Neural cell (in vitro differentiated cells): ENCODE data around the gene KIAA1210. TPM values are rescaled to one million over a fixed set of nuclear protein-coding genes. Genes with fewer than 3 reads are reported as not detected.

Experiments
- H2AFZ ChIP-seq: fragments of 200-600, 300-800 bp; sonication (generic), shearing (Covaris generic); 2 replicates; pipeline ENCODE4 v1.6.0; 2014; ENCODE audit warnings: low read depth, mild to moderate bottlenecking, antibody characterized with exemption, low read length, moderate library complexity
- H3F3A ChIP-seq: fragments of 200-600 bp; shearing (Covaris generic); 2 replicates; pipeline ENCODE4 v1.6.1; 2016; ENCODE audit warnings: mild to moderate bottlenecking, moderate library complexity, mixed read lengths, antibody characterized with exemption, low read length; ENCODE audit not compliant: insufficient read depth, poor library complexity, severe bottlenecking
- H3K27ac ChIP-seq: fragments of 200-600, 300-800 bp; sonication (generic), shearing (Covaris generic); 2 replicates; pipeline ENCODE4 v1.5.1; 2014; ENCODE audit warnings: mild to moderate bottlenecking, low read length, moderate library complexity
- H3K27me3 ChIP-seq: fragments of 300-800, 200-600 bp; sonication (generic), shearing (Covaris generic); 2 replicates; pipeline ENCODE4 v1.6.0; 2014; ENCODE audit warnings: mild to moderate bottlenecking, low read depth, low read length, moderate library complexity; ENCODE audit not compliant: insufficient read depth
- H3K36me3 ChIP-seq: fragments of 300-800, 200-600 bp; sonication (generic), shearing (Covaris generic); 2 replicates; pipeline ENCODE4 v1.5.1; 2014; ENCODE audit warnings: mild to moderate bottlenecking, antibody characterized with exemption, low read length, moderate library complexity; ENCODE audit not compliant: insufficient read depth
- H3K4me2 ChIP-seq: fragments of 300-800, 200-600 bp; sonication (generic), shearing (Covaris generic); 2 replicates; pipeline ENCODE4 v1.6.0; 2014; ENCODE audit warnings: mild to moderate bottlenecking, low read length
- H3K4me3 ChIP-seq: fragments of 300-800, 200-600 bp; sonication (generic), shearing (Covaris generic); 2 replicates; pipeline ENCODE4 v1.5.1; 2014; ENCODE audit warnings: mild to moderate bottlenecking, low read length, moderate library complexity
- H3K79me2 ChIP-seq: fragments of 200-600 bp; shearing (Covaris generic); replicated peaks from 2 replicates; pipeline ENCODE4 v1.6.0; 2014; ENCODE audit warnings: mild to moderate bottlenecking, low read length, moderate library complexity; ENCODE audit not compliant: insufficient read depth
- H3K9ac ChIP-seq: fragments of 300-800, 200-600 bp; sonication (generic), shearing (Covaris generic); 2 replicates; pipeline ENCODE4 v1.6.1; 2016; ENCODE audit warnings: mild to moderate bottlenecking, low read length, mixed read lengths
- H3K9me2 ChIP-seq: fragments of 200-600 bp; shearing (Covaris generic); 2 replicates; pipeline ENCODE4 v1.6.1; 2016; ENCODE audit warnings: mild to moderate bottlenecking, low read length, mixed read lengths; ENCODE audit not compliant: insufficient read depth
- H3K9me3 ChIP-seq: fragments of 200-600, 300-800 bp; sonication (generic), shearing (Covaris generic); 2 replicates; pipeline ENCODE4 v1.6.1; 2016; ENCODE audit warnings: mild to moderate bottlenecking, mixed run types, low read length, moderate library complexity, mixed read lengths
- H4K20me1 ChIP-seq: fragments of 200-600 bp; shearing (Covaris generic); 2 replicates; pipeline ENCODE4 v1.6.1; 2016; ENCODE audit warnings: mild to moderate bottlenecking, mixed run types; ENCODE audit not compliant: insufficient read depth
- CTCF ChIP-seq: fragments of 450-650 bp; IDR thresholded peaks from 2 replicates; pipeline ENCODE4 v1.5.1; 2014; ENCODE audit warnings: antibody characterized with exemption, mild to moderate bottlenecking, moderate library complexity; ENCODE audit not compliant: poor library complexity, severe bottlenecking
- EP300 ChIP-seq: fragments of 450-650 bp; conservative IDR thresholded peaks from 2 replicates; pipeline ENCODE4 v1.6.1; 2014; ENCODE audit warnings: antibody characterized with exemption, mild to moderate bottlenecking, moderate library complexity; ENCODE audit not compliant: poor library complexity, severe bottlenecking
- EZH2 ChIP-seq: fragments of 200-600, 300-800 bp; shearing (Covaris generic), sonication (generic); IDR thresholded peaks from 2 replicates; pipeline ENCODE4 v1.6.1; 2014; ENCODE audit warnings: antibody characterized with exemption, low read length, borderline replicate concordance, mild to moderate bottlenecking; ENCODE audit not compliant: insufficient read depth, poor library complexity, severe bottlenecking
- MXI1 ChIP-seq: fragments of 450-650 bp; conservative IDR thresholded peaks from 2 replicates; pipeline ENCODE4 v1.6.1; 2014; ENCODE audit warnings: antibody characterized with exemption, mild to moderate bottlenecking; ENCODE audit not compliant: poor library complexity, severe bottlenecking
- POLR2AphosphoS5 ChIP-seq: IDR thresholded peaks from 2 replicates; pipeline ENCODE4 v1.6.1; 2012
- RAD21 ChIP-seq: fragments of 450-650 bp; conservative IDR thresholded peaks from 2 replicates; pipeline ENCODE4 v1.6.1; 2014; ENCODE audit warnings: antibody characterized with exemption, mild to moderate bottlenecking, moderate library complexity
- SMC3 ChIP-seq: fragments of 450-650 bp; conservative IDR thresholded peaks from 2 replicates; pipeline ENCODE4 v1.6.1; 2014; ENCODE audit warnings: antibody characterized with exemption, mild to moderate bottlenecking, moderate library complexity; ENCODE audit not compliant: poor library complexity
- TAF1 ChIP-seq: IDR thresholded peaks from 2 replicates; pipeline ENCODE4 v1.6.1; 2012; ENCODE audit warnings: low read depth
- polyA plus RNA-seq: library from polyadenylated mRNA; depleted of rRNA; stranded (reverse); fragments of >200 nt; gene quantifications from 2 replicates; pipeline ENCODE4 v1.2.3, GENCODE V29; 2014
- TF ChIP-seq, protein P1 (sequence below): IDR thresholded peaks from 2 replicates; pipeline ENCODE4 v1.6.1; 2012; ENCODE audit warnings: borderline replicate concordance

KIAA1210 gene
- polyA plus RNA-seq, 1 donor from 2014 or later = not detected

- H3K79me2 ChIP-seq = no peaks in the 10 kb centered on the region
- no peaks in the 10 kb centered on the region for H4K20me1 ChIP-seq
- H3K36me3 ChIP-seq = no peaks in the 10 kb centered on the region
- H3K9me3 ChIP-seq = no peaks in the 10 kb centered on the region
- H2AFZ ChIP-seq = no peak overlapping the region
- no peak overlapping the region for H3K9ac ChIP-seq
- TF ChIP-seq CTCF = no peak
- TF ChIP-seq POLR2AphosphoS5 = no peak
- TF ChIP-seq EP300 = no peak
- TF ChIP-seq, protein P1, sequence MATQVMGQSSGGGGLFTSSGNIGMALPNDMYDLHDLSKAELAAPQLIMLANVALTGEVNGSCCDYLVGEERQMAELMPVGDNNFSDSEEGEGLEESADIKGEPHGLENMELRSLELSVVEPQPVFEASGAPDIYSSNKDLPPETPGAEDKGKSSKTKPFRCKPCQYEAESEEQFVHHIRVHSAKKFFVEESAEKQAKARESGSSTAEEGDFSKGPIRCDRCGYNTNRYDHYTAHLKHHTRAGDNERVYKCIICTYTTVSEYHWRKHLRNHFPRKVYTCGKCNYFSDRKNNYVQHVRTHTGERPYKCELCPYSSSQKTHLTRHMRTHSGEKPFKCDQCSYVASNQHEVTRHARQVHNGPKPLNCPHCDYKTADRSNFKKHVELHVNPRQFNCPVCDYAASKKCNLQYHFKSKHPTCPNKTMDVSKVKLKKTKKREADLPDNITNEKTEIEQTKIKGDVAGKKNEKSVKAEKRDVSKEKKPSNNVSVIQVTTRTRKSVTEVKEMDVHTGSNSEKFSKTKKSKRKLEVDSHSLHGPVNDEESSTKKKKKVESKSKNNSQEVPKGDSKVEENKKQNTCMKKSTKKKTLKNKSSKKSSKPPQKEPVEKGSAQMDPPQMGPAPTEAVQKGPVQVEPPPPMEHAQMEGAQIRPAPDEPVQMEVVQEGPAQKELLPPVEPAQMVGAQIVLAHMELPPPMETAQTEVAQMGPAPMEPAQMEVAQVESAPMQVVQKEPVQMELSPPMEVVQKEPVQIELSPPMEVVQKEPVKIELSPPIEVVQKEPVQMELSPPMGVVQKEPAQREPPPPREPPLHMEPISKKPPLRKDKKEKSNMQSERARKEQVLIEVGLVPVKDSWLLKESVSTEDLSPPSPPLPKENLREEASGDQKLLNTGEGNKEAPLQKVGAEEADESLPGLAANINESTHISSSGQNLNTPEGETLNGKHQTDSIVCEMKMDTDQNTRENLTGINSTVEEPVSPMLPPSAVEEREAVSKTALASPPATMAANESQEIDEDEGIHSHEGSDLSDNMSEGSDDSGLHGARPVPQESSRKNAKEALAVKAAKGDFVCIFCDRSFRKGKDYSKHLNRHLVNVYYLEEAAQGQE = no peak
- TF ChIP-seq MXI1 = no peak
- no peak overlapping the region for H3K4me3 ChIP-seq
- no peaks in the 10 kb centered on the region for H3F3A ChIP-seq
- no peak overlapping the region for H3K27ac ChIP-seq
- no peaks in the 10 kb centered on the region for H3K27me3 ChIP-seq
- H3K4me2 ChIP-seq = no peak overlapping the region
- H3K9me2 ChIP-seq = no peaks in the 10 kb centered on the region
Observed at GRCh38 chrX:119084766-119085165, 42.8 kb downstream of the KIAA1210 start.

- Histone ChIP-seq H3K9me3 (no peaks in the 10 kb centered on the region), H3K27ac (no peak overlapping the region), H3K9me2 (no peaks in the 10 kb centered on the region), H3K4me3 (no peak overlapping the region), H3K79me2 (no peaks in the 10 kb centered on the region), H3K9ac (no peak overlapping the region), H3K36me3 (no peaks in the 10 kb centered on the region), H2AFZ (no peak overlapping the region), H4K20me1 (no peaks in the 10 kb centered on the region), H3K27me3 (no peaks in the 10 kb centered on the region), H3K4me2 (no peak overlapping the region), H3F3A (no peaks in the 10 kb centered on the region)
- TF ChIP-seq, protein P1 = no peak
- TF ChIP-seq SMC3 (no peak), EP300 (no peak), TAF1 (no peak), POLR2AphosphoS5 (no peak), EZH2 (no peak), CTCF (no peak), RAD21 (no peak), MXI1 (no peak)
Observed at GRCh38 chrX:119082278-119082677, 45.3 kb downstream of the KIAA1210 start.
